ENCODE results near the gene SMAD4.

Gene SMAD4

GRCh38 chr18:51059969-51060368 is 30.0 kb downstream of the SMAD4 start:
- TF ChIP-seq EGR1 (IDR thresholded peaks at IDR 0.05): no peak
- no peak for TF ChIP-seq CREB1 (IDR thresholded peaks at IDR 0.05; ENCODE audit: low read depth)

DNA sequence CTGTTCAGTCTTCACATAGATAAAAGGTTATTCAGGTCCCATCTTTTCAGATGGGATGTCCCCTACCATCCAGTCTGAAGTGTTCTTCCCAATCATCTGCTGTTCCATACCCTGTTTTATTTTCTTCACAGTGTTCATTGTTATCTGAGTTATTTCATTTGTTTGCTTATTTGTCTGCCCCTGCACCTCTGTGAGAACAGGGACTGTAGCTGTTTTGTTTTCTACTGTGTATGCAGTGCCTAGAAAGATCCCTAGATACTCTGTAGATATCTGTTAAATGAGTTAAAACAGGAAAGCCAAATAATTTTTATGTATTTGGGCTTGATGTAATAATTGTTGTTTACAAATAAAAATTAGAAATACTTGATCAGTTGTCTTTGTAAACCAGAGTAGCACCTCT is 34.2 kb downstream of the SMAD4 start:
- TF ChIP-seq, protein P1, sequence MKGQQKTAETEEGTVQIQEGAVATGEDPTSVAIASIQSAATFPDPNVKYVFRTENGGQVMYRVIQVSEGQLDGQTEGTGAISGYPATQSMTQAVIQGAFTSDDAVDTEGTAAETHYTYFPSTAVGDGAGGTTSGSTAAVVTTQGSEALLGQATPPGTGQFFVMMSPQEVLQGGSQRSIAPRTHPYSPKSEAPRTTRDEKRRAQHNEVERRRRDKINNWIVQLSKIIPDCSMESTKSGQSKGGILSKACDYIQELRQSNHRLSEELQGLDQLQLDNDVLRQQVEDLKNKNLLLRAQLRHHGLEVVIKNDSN (IDR thresholded peaks at IDR 0.05): no peak
- TF ChIP-seq, protein P2, sequence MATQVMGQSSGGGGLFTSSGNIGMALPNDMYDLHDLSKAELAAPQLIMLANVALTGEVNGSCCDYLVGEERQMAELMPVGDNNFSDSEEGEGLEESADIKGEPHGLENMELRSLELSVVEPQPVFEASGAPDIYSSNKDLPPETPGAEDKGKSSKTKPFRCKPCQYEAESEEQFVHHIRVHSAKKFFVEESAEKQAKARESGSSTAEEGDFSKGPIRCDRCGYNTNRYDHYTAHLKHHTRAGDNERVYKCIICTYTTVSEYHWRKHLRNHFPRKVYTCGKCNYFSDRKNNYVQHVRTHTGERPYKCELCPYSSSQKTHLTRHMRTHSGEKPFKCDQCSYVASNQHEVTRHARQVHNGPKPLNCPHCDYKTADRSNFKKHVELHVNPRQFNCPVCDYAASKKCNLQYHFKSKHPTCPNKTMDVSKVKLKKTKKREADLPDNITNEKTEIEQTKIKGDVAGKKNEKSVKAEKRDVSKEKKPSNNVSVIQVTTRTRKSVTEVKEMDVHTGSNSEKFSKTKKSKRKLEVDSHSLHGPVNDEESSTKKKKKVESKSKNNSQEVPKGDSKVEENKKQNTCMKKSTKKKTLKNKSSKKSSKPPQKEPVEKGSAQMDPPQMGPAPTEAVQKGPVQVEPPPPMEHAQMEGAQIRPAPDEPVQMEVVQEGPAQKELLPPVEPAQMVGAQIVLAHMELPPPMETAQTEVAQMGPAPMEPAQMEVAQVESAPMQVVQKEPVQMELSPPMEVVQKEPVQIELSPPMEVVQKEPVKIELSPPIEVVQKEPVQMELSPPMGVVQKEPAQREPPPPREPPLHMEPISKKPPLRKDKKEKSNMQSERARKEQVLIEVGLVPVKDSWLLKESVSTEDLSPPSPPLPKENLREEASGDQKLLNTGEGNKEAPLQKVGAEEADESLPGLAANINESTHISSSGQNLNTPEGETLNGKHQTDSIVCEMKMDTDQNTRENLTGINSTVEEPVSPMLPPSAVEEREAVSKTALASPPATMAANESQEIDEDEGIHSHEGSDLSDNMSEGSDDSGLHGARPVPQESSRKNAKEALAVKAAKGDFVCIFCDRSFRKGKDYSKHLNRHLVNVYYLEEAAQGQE (IDR thresholded peaks at IDR 0.05; ENCODE audit: low read depth): no peak
- TF ChIP-seq EP300 (IDR thresholded peaks at IDR 0.05; ENCODE audit: borderline replicate concordance) (no peak), TCF12 (IDR thresholded peaks at IDR 0.05; ENCODE audit: low read depth) (no peak), NFIC (IDR thresholded peaks at IDR 0.05) (no peak), EGR1 (IDR thresholded peaks at IDR 0.05) (no peak), MAX (IDR thresholded peaks at IDR 0.05) (no peak), FOXM1 (IDR thresholded peaks at IDR 0.05; ENCODE audit: borderline replicate concordance, low read depth) (no peak), TEAD4 (IDR thresholded peaks at IDR 0.05) (no peak), CEBPB (IDR thresholded peaks at IDR 0.05) (no peak), CREB1 (IDR thresholded peaks at IDR 0.05; ENCODE audit: low read depth) (no peak), ZBTB7A (IDR thresholded peaks at IDR 0.05; ENCODE audit: low read depth) (no peak), TAF1 (IDR thresholded peaks at IDR 0.05; ENCODE audit: low read depth) (no peak), RAD21 (IDR thresholded peaks at IDR 0.05; ENCODE audit: low read depth) (no peak), YY1 (IDR thresholded peaks at IDR 0.05; ENCODE audit: low read depth) (no peak)

GRCh38 chr18:51066273-51066672 is 36.3 kb downstream of the SMAD4 start:
- TF ChIP-seq TEAD4 (IDR thresholded peaks at IDR 0.05): no peak
- no peak for TF ChIP-seq ZBTB7A (IDR thresholded peaks at IDR 0.05; ENCODE audit: low read depth)
- TF ChIP-seq FOXM1 (IDR thresholded peaks at IDR 0.05; ENCODE audit: borderline replicate concordance, low read depth): no peak
- TF ChIP-seq YY1 (IDR thresholded peaks at IDR 0.05; ENCODE audit: low read depth): no peak
- no peak for TF ChIP-seq EP300 (IDR thresholded peaks at IDR 0.05; ENCODE audit: borderline replicate concordance)
- TF ChIP-seq CEBPB (IDR thresholded peaks at IDR 0.05): no peak
- TF ChIP-seq RAD21 (IDR thresholded peaks at IDR 0.05; ENCODE audit: low read depth): no peak
- no peak for TF ChIP-seq TAF1 (IDR thresholded peaks at IDR 0.05; ENCODE audit: low read depth)
- TF ChIP-seq, protein P1 (IDR thresholded peaks at IDR 0.05): no peak
- no peak for TF ChIP-seq CREB1 (IDR thresholded peaks at IDR 0.05; ENCODE audit: low read depth)
- no peak for TF ChIP-seq TCF12 (IDR thresholded peaks at IDR 0.05; ENCODE audit: low read depth)
- TF ChIP-seq EGR1 (IDR thresholded peaks at IDR 0.05): no peak
- TF ChIP-seq, protein P2 (IDR thresholded peaks at IDR 0.05; ENCODE audit: low read depth): no peak
- no peak for TF ChIP-seq MAX (IDR thresholded peaks at IDR 0.05)

GRCh38 chr18:51068105-51068504 is 38.1 kb downstream of the SMAD4 start:
- TF ChIP-seq CREB1 (IDR thresholded peaks at IDR 0.05; ENCODE audit: low read depth): no peak
- TF ChIP-seq YY1 (IDR thresholded peaks at IDR 0.05; ENCODE audit: low read depth): no peak
- TF ChIP-seq FOXM1 (IDR thresholded peaks at IDR 0.05; ENCODE audit: borderline replicate concordance, low read depth): no peak
- TF ChIP-seq EP300 (IDR thresholded peaks at IDR 0.05; ENCODE audit: borderline replicate concordance): no peak
- TF ChIP-seq RAD21 (IDR thresholded peaks at IDR 0.05; ENCODE audit: low read depth): no peak
- TF ChIP-seq MAX (IDR thresholded peaks at IDR 0.05): no peak
- TF ChIP-seq, protein P2 (IDR thresholded peaks at IDR 0.05; ENCODE audit: low read depth): no peak
- TF ChIP-seq TAF1 (IDR thresholded peaks at IDR 0.05; ENCODE audit: low read depth): no peak
- TF ChIP-seq TCF12 (IDR thresholded peaks at IDR 0.05; ENCODE audit: low read depth): no peak
- TF ChIP-seq, protein P1 (IDR thresholded peaks at IDR 0.05): no peak
- no peak for TF ChIP-seq NFIC (IDR thresholded peaks at IDR 0.05)
- no peak for TF ChIP-seq ZBTB7A (IDR thresholded peaks at IDR 0.05; ENCODE audit: low read depth)
- no peak for TF ChIP-seq CEBPB (IDR thresholded peaks at IDR 0.05)
- TF ChIP-seq EGR1 (IDR thresholded peaks at IDR 0.05): no peak
- TF ChIP-seq TEAD4 (IDR thresholded peaks at IDR 0.05): no peak

Data from Ishikawa (cell line).